GM12878 (cell line): ENCODE results near the gene GK. TPM values are rescaled to one million over a fixed set of nuclear protein-coding genes. Genes with fewer than 3 reads are reported as not detected.
A peak's percentile ranks its signal among the peaks of the same experiment; 100 is the strongest.

ENCODE experiments used
- BCLAF1 ChIP-seq: fragments of 450-650 bp; IDR thresholded peaks from 2 replicates; pipeline ENCODE4 v1.6.1; 2017; ENCODE audit warnings: antibody characterized with exemption, mild to moderate bottlenecking, moderate library complexity
- ETV6 ChIP-seq, 2 experiments: fragments of 450-650 bp in 1 of 2; IDR thresholded peaks in 1 of 2; conservative IDR thresholded peaks in 1 of 2; 2 replicates each; pipeline ENCODE4 v1.6.1; 2014; ENCODE audit warnings: antibody characterized with exemption in 1 of 2, borderline replicate concordance in 1 of 2, low read depth in 1 of 2, mild to moderate bottlenecking in 1 of 2, moderate library complexity in 1 of 2
- IRF4 ChIP-seq: IDR thresholded peaks from 2 replicates; pipeline ENCODE4 v1.6.1; 2011; ENCODE audit warnings: low read depth, low read length
- MXI1 ChIP-seq: fragments of 150-350 bp; IDR thresholded peaks from 2 replicates; pipeline ENCODE4 v1.6.1; 2011; ENCODE audit warnings: low read depth, mild to moderate bottlenecking, inconsistent platforms, low read length, improper control_type of control experiment
- MYC ChIP-seq: IDR thresholded peaks from 2 replicates; pipeline ENCODE4 v1.6.1; 2011; ENCODE audit warnings: mild to moderate bottlenecking, low read length, moderate library complexity, inconsistent platforms; ENCODE audit not compliant: insufficient read depth, insufficient replicate concordance, insufficient read length, severe bottlenecking
- NBN ChIP-seq: fragments of 450-650 bp; IDR thresholded peaks from 2 replicates; pipeline ENCODE4 v1.6.1; 2016
- NFXL1 ChIP-seq: fragments of 450-650 bp; IDR thresholded peaks from 2 replicates; pipeline ENCODE4 v1.6.1; 2017; ENCODE audit warnings: antibody characterized with exemption, mild to moderate bottlenecking, borderline replicate concordance
- YBX1 ChIP-seq: fragments of 450-650 bp; IDR thresholded peaks from 2 replicates; pipeline ENCODE4 v1.6.1; 2016; ENCODE audit warnings: antibody characterized with exemption
- ZNF687 ChIP-seq: fragments of 450-650 bp; IDR thresholded peaks from 2 replicates; pipeline ENCODE4 v1.6.1; 2017; ENCODE audit warnings: mild to moderate bottlenecking, moderate library complexity
- polyA plus RNA-seq, 11 experiments: library from polyadenylated mRNA; depleted of rRNA in 4 of 11; unstranded in 6 of 11; stranded (reverse) in 5 of 11; fragments of >200 nt; fragmentation: Nextera tagmentation in 4 of 11; fragmentation: Illumina TruSeq in 1 of 11; extraction: Ambion mirVana in 4 of 11; extraction: Trizol in 1 of 11; gene quantifications; 1 replicate in 1 of 11; 2 replicates in 10 of 11; pipeline versions ENCODE4 v1.2.1 to v1.2.3, GENCODE V29; 2011 to 2016; ENCODE audit warnings: inconsistent platforms in 2 of 11, missing spikeins in 2 of 11, low read depth in 1 of 11
- total RNA-seq, 4 experiments: library from RNA; depleted of rRNA in 3 of 4; stranded (reverse); fragments of >200 nt in 3 of 4; fragmentation: Illumina TruSeq in 1 of 4; extraction: Trizol in 1 of 4; gene quantifications; 2 replicates each; pipeline versions ENCODE4 v1.2.1 to v1.2.3, GENCODE V29; 2013 to 2021

The GK gene
- total and polyA plus RNA-seq, 10 of the 15 experiments (the other 5 are each of a cell fraction or from before 2014, with no cell fraction given): 6.3 to 22.3 (median 11.1) TPM

GRCh38 chrX:30713061-30713525 is 59.9 kb downstream of the GK start (continued):
- TF ChIP-seq MYC: no peak
- no peak for TF ChIP-seq ZNF687
- TF ChIP-seq BCLAF1: no peak
- no peak for TF ChIP-seq MXI1
- TF ChIP-seq YBX1: no peak
- no peak for TF ChIP-seq NFXL1
- TF ChIP-seq ETV6 (conservative IDR thresholded peaks at IDR 0.05 in 1 of 2, IDR thresholded peaks at IDR 0.05 in 1 of 2; ENCODE audit: borderline replicate concordance in 1 of 2, low read depth in 1 of 2): peak in 1 of 2 experiments; percentile 84; a peak in 2 of 4 replicates
- peak; percentile 99 for TF ChIP-seq IRF4
- TF ChIP-seq NBN: peak; percentile 79
- TF ChIP-seq, all 136 proteins: peak for 56
